ENCODE measurements around the gene PRKAG3. TPM values are rescaled to one million over a fixed set of nuclear protein-coding genes. Genes with fewer than 3 reads are reported as not detected.

Gene PRKAG3
- total and polyA plus RNA-seq, 4 donors, result 0.01 TPM; not detected in 3

DNA sequence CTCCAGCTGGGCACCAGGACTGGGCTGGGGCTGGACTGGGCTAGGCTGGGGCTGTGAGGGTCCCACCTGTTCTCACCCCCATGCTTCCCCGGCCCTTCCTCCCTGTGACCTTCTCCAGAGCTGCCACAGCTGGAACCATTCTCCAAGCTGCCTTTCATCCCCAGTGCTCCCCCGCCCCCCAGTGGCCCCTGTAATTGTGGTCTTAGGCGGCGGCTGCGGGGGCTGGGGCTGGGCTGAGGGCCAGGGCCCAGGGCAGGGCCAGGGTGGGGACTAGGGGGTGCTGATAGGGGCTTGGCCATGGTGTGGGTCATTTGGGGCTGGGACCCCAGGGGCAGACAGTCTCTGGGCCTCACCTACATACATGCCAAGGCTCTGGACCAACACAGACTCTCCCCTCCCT is 46.3 kb upstream of the PRKAG3 start:
- H3K27me3 ChIP-seq (ENCODE audit: control insufficient read depth in 3 of 3, insufficient read depth in 3 of 3, low read length in 2 of 3), result peaks cover 10 to 82% (median 67%) of the 10 kb centered on the region in 3 donors
- no peak overlapping the region for H3K27ac ChIP-seq (ENCODE audit: low read depth in 1 of 2, low read length in 1 of 2)
- no peak overlapping the region for H3K4me3 ChIP-seq
- no peak for ATAC-seq (ENCODE audit: insufficient read depth, low FRiP score)
- no peaks in the 10 kb centered on the region for H3K9me3 ChIP-seq (ENCODE audit: control insufficient read depth in 4 of 4, insufficient read depth in 3 of 4, low read length in 3 of 4)
- peaks cover 0 to 18% (median 0%) of the 10 kb centered on the region in 5 donors for H3K4me1 ChIP-seq (ENCODE audit: control insufficient read depth in 5 of 5, insufficient read depth in 5 of 5, low read length in 5 of 5)
- TF ChIP-seq, protein P1, sequence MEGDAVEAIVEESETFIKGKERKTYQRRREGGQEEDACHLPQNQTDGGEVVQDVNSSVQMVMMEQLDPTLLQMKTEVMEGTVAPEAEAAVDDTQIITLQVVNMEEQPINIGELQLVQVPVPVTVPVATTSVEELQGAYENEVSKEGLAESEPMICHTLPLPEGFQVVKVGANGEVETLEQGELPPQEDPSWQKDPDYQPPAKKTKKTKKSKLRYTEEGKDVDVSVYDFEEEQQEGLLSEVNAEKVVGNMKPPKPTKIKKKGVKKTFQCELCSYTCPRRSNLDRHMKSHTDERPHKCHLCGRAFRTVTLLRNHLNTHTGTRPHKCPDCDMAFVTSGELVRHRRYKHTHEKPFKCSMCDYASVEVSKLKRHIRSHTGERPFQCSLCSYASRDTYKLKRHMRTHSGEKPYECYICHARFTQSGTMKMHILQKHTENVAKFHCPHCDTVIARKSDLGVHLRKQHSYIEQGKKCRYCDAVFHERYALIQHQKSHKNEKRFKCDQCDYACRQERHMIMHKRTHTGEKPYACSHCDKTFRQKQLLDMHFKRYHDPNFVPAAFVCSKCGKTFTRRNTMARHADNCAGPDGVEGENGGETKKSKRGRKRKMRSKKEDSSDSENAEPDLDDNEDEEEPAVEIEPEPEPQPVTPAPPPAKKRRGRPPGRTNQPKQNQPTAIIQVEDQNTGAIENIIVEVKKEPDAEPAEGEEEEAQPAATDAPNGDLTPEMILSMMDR (IDR thresholded peaks at IDR 0.05; ENCODE audit: control extremely low read depth, extremely low read depth), result no peak
- no peak for DNase-seq
- no peak overlapping the region for H3K9ac ChIP-seq (ENCODE audit: insufficient read depth in 1 of 2, low read length in 2 of 2)
- H3K36me3 ChIP-seq (ENCODE audit: control insufficient read depth in 4 of 4, insufficient read depth in 4 of 4, low read length in 4 of 4), result no peaks in the 10 kb centered on the region
- 45 to 51% methylated on average over 5 of the region's 5 CpGs for WGBS, 2 donors

DNA sequence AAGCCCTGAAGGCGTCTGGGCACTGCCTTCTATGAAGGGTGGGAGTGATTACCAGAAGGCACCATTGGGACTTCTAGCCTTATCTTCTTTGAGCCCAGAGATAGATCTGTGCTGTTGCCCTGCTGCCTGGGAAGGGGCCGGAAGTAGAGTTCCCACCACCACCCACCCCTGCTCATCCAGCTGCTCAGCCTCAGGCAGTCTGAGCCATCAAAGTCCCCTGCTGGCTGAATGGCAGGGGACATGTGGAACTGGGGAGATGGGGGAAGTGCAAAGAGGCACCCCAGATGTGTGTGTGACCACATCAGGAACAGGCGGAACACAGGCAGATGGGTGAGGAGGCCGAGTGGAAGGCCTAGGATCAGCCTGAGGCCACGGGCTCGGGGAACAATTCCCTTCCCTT is 45.7 kb upstream of the PRKAG3 start:
- Histone ChIP-seq H3K9me3 (ENCODE audit: control insufficient read depth in 4 of 4, insufficient read depth in 3 of 4, low read length in 3 of 4) (no peaks in the 10 kb centered on the region), H3K27ac (ENCODE audit: low read depth in 1 of 2, low read length in 1 of 2) (no peak overlapping the region), H3K9ac (ENCODE audit: insufficient read depth in 1 of 2, low read length in 2 of 2) (no peak overlapping the region), H3K36me3 (ENCODE audit: control insufficient read depth in 4 of 4, insufficient read depth in 4 of 4, low read length in 4 of 4) (no peaks in the 10 kb centered on the region), H3K27me3 (ENCODE audit: control insufficient read depth in 3 of 3, insufficient read depth in 3 of 3, low read length in 2 of 3) (peaks cover 10 to 82% (median 67%) of the 10 kb centered on the region in 3 donors), H3K4me1 (ENCODE audit: control insufficient read depth in 5 of 5, insufficient read depth in 5 of 5, low read length in 5 of 5) (peaks cover 0 to 15% (median 0%) of the 10 kb centered on the region in 5 donors), H3K4me3 (no peak overlapping the region)
- TF ChIP-seq, protein P1 (IDR thresholded peaks at IDR 0.05; ENCODE audit: control extremely low read depth, extremely low read depth), result no peak
- DNase-seq (no peak), ATAC-seq (ENCODE audit: insufficient read depth, low FRiP score) (no peak)
- 60 to 70% methylated on average over 6 of the region's 6 CpGs for WGBS, 2 donors

DNA sequence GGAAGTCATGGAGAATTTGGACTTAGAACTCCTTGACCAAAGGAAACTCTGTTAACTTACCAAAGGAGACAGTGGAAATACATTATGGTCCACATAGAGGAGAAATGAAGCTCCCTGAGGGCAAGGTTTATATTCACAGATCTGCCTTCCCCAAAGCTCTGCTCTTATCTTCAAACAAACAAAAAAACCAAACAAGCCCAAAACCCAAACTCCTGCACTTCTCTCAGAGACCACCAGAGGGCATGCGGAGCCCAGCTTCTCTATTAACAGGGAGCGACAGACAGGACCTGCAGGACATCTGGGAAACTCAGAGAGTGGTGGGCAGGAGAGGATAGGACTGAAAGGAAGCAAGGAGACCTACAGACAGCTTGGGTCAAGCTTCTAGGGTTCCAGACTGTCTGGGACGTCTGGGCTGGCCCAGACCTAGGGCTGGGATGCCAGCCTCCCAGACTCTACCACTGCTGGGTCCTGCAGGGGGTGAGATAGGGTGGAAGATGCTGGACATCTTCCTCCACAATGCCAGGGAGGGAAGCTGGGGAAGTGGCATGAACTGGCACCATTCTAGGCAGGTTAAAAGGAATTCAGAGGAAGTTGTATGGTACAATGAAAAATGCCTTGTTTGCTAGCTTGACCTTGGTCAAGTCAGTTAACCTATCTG is 45.1 kb upstream of the PRKAG3 start:
- peaks cover 0 to 15% (median 2%) of the 10 kb centered on the region in 5 donors for H3K4me1 ChIP-seq (ENCODE audit: control insufficient read depth in 5 of 5, insufficient read depth in 5 of 5, low read length in 5 of 5)
- no peak for ATAC-seq (ENCODE audit: insufficient read depth, low FRiP score)
- TF ChIP-seq, protein P1 (IDR thresholded peaks at IDR 0.05; ENCODE audit: control extremely low read depth, extremely low read depth), result peak; percentile 79
- peaks cover 14 to 82% (median 67%) of the 10 kb centered on the region in 3 donors for H3K27me3 ChIP-seq (ENCODE audit: control insufficient read depth in 3 of 3, insufficient read depth in 3 of 3, low read length in 2 of 3)
- DNase-seq, result peak; percentile 83 to 87 (median 83)
- 2 to 3% methylated on average over 3 of the region's 3 CpGs for WGBS, 2 donors
- H3K9ac ChIP-seq (ENCODE audit: insufficient read depth in 1 of 2, low read length in 2 of 2), result no peak overlapping the region
- no peak overlapping the region for H3K4me3 ChIP-seq
- peaks cover 0 to 2% (median 0%) of the 10 kb centered on the region in 4 donors for H3K9me3 ChIP-seq (ENCODE audit: control insufficient read depth in 4 of 4, insufficient read depth in 3 of 4, low read length in 3 of 4)
- no peak overlapping the region for H3K27ac ChIP-seq (ENCODE audit: low read depth in 1 of 2, low read length in 1 of 2)
- H3K36me3 ChIP-seq (ENCODE audit: control insufficient read depth in 4 of 4, insufficient read depth in 4 of 4, low read length in 4 of 4), result no peaks in the 10 kb centered on the region
